GM11168 (cell line): ENCODE data around the gene UFD1.

ENCODE experiments used
- in situ Hi-C: fragments of 300-500 bp; cut with MboI; formaldehyde crosslinking; loops from one replicate; pipeline ENCODE4 v1.12.0; 2022; ENCODE audit warnings: low sequenced_read_pairs; ENCODE audit not compliant: unreplicated experiment

UFD1 gene

GRCh38 chr22:19405652-19406051, 73.3 kb downstream of the UFD1 start:
- in situ Hi-C loops, result no loop called here

- in situ Hi-C loops, result no loop called here
Observed at GRCh38 chr22:19405133-19405532, 73.9 kb downstream of the UFD1 start.

- in situ Hi-C loops, result no loop called here
Observed at GRCh38 chr22:19404676-19405075, 74.3 kb downstream of the UFD1 start.

- in situ Hi-C loops, result no loop called here
Observed at GRCh38 chr22:19402642-19403191, 76.3 kb downstream of the UFD1 start.

- in situ Hi-C loops, result no loop called here
Observed at GRCh38 chr22:19401483-19401882, 77.5 kb downstream of the UFD1 start.

- in situ Hi-C loops, result no loop called here
Observed at GRCh38 chr22:19400881-19401280, 78.1 kb downstream of the UFD1 start.
